Trophoblast cell (in vitro differentiated cells and primary cell): ENCODE results near the gene SLC16A4.

Experiments
- DNase-seq, 2 donors: peaks; one replicate each; pipeline ENCODE4 v3.0.0-alpha.2; 2016
- H2AFZ ChIP-seq: 2 replicates; pipeline ENCODE4 v1.6.1; 2013; ENCODE audit warnings: low read length, moderate library complexity, mild to moderate bottlenecking; ENCODE audit not compliant: insufficient read depth, poor library complexity
- H2AK5ac ChIP-seq: 2 replicates; pipeline ENCODE4 v1.6.1; 2013; ENCODE audit warnings: mild to moderate bottlenecking, low read length
- H2BK120ac ChIP-seq: 2 replicates; pipeline ENCODE4 v1.6.1; 2013; ENCODE audit warnings: low read length, mild to moderate bottlenecking, moderate library complexity; ENCODE audit not compliant: insufficient read depth, poor library complexity
- H2BK12ac ChIP-seq: 2 replicates; pipeline ENCODE4 v1.6.1; 2013; ENCODE audit warnings: mild to moderate bottlenecking, low read length, moderate library complexity
- H2BK5ac ChIP-seq: 2 replicates; pipeline ENCODE4 v1.6.1; 2013; ENCODE audit warnings: low read length, low read depth, moderate library complexity, mild to moderate bottlenecking; ENCODE audit not compliant: poor library complexity
- H3K14ac ChIP-seq: 2 replicates; pipeline ENCODE4 v1.6.1; 2013; ENCODE audit warnings: mild to moderate bottlenecking, low read length
- H3K18ac ChIP-seq: 2 replicates; pipeline ENCODE4 v1.6.1; 2013; ENCODE audit warnings: mild to moderate bottlenecking, low read length
- H3K23ac ChIP-seq: 2 replicates; pipeline ENCODE4 v1.6.1; 2013; ENCODE audit warnings: low read length
- H3K27ac ChIP-seq: 2 replicates; pipeline ENCODE4 v1.5.1; 2013; ENCODE audit warnings: low read depth, mild to moderate bottlenecking, inconsistent platforms, low read length, moderate library complexity
- H3K27me3 ChIP-seq: 2 replicates; pipeline ENCODE4 v1.6.1; 2013; ENCODE audit warnings: inconsistent platforms, mild to moderate bottlenecking, low read length, moderate library complexity; ENCODE audit not compliant: insufficient read depth
- H3K36me3 ChIP-seq, 2 experiments: 1 replicate in 1 of 2; 2 replicates in 1 of 2; pipeline ENCODE4 v1.6.1; 2013; ENCODE audit warnings: low read length in 2 of 2, mild to moderate bottlenecking in 2 of 2, moderate library complexity in 1 of 2; ENCODE audit not compliant: insufficient read depth in 2 of 2, control insufficient read depth in 1 of 2
- H3K4ac ChIP-seq: 2 replicates; pipeline ENCODE4 v1.6.1; 2013; ENCODE audit warnings: low read depth, mild to moderate bottlenecking, low read length, moderate library complexity
- H3K4me1 ChIP-seq, 2 experiments: 1 replicate in 1 of 2; 2 replicates in 1 of 2; pipeline ENCODE4 v1.6.1; 2013; ENCODE audit warnings: low read length in 2 of 2, mild to moderate bottlenecking in 2 of 2, moderate library complexity in 1 of 2; ENCODE audit not compliant: insufficient read depth in 2 of 2, control insufficient read depth in 1 of 2
- H3K4me2 ChIP-seq: 2 replicates; pipeline ENCODE4 v1.6.1; 2013; ENCODE audit warnings: inconsistent platforms, mild to moderate bottlenecking, low read length, moderate library complexity
- H3K4me3 ChIP-seq: 2 replicates; pipeline ENCODE4 v1.5.1; 2013; ENCODE audit warnings: mild to moderate bottlenecking, low read depth, low read length, inconsistent platforms
- H3K79me1 ChIP-seq: one replicate; pipeline ENCODE4 v1.6.1; 2013; ENCODE audit warnings: low read length
- H3K79me2 ChIP-seq: 2 replicates; pipeline ENCODE4 v1.6.1; 2013; ENCODE audit warnings: low read length, mild to moderate bottlenecking; ENCODE audit not compliant: control insufficient read depth, insufficient read depth, poor library complexity
- H3K9ac ChIP-seq: 2 replicates; pipeline ENCODE4 v1.6.1; 2013; ENCODE audit warnings: mild to moderate bottlenecking, low read length
- H3K9me3 ChIP-seq: 2 replicates; pipeline ENCODE4 v1.6.1; 2013; ENCODE audit warnings: low read depth, mild to moderate bottlenecking, control low read depth, inconsistent platforms, low read length; ENCODE audit not compliant: insufficient read depth
- H4K12ac ChIP-seq: 2 replicates; pipeline ENCODE4 v1.6.1; 2013; ENCODE audit warnings: low read depth, mild to moderate bottlenecking, low read length, moderate library complexity
- H4K8ac ChIP-seq: 2 replicates; pipeline ENCODE4 v1.6.1; 2013; ENCODE audit warnings: low read depth, mild to moderate bottlenecking, low read length, moderate library complexity
- H4K91ac ChIP-seq: one replicate; pipeline ENCODE4 v1.6.1; 2013; ENCODE audit warnings: low read depth, mild to moderate bottlenecking, low read length, moderate library complexity
- WGBS: extraction: QIAGEN DNeasy Blood & Tissue Kit; methylation state at CpG from one replicate; pipeline ENCODE4 v1.1.7; 2013; ENCODE audit warnings: missing lambda C conversion rate; ENCODE audit not compliant: insufficient read length, insufficient coverage; ENCODE audit errors: extremely low coverage; 5-methylcytosine and 5-hydroxymethylcytosine counted together

SLC16A4 gene

GRCh38 chr1:110341146-110341871 is 49.5 kb downstream of the SLC16A4 start:
- H2BK120ac ChIP-seq = no peak overlapping the region
- peak overlapping the region; percentile 94 for H3K4ac ChIP-seq
- peak overlapping the region; percentile 6 for H3K4me2 ChIP-seq
- no peak overlapping the region for H2BK5ac ChIP-seq
- no CpG with 5 or more reads among the region's 27 CpGs for WGBS
- H2AFZ ChIP-seq = no peak overlapping the region
- H3K36me3 ChIP-seq = peaks cover 16% of the 10 kb centered on the region in 2 experiments
- H3K79me2 ChIP-seq = peaks cover 35% of the 10 kb centered on the region
- H3K23ac ChIP-seq = no peak overlapping the region
- H3K14ac ChIP-seq = no peak overlapping the region
- H3K4me3 ChIP-seq = no peak overlapping the region
- no peak overlapping the region for H4K8ac ChIP-seq
- no peaks in the 10 kb centered on the region for H3K27me3 ChIP-seq
- no peak overlapping the region for H4K12ac ChIP-seq
- no peak overlapping the region for H3K9ac ChIP-seq
- DNase-seq = peak in 1 of 2 donors; percentile 40
- H4K91ac ChIP-seq = no peak overlapping the region
- no peaks in the 10 kb centered on the region for H3K9me3 ChIP-seq
- H3K27ac ChIP-seq = no peak overlapping the region
- H2AK5ac ChIP-seq = no peak overlapping the region
- H3K18ac ChIP-seq = no peak overlapping the region
- peaks cover 19 to 22% of the 10 kb centered on the region in 2 experiments for H3K4me1 ChIP-seq
- H3K79me1 ChIP-seq = peaks cover 17% of the 10 kb centered on the region
- H2BK12ac ChIP-seq = no peak overlapping the region

- Histone ChIP-seq H3K36me3 (peaks cover 16% of the 10 kb centered on the region in 2 experiments), H2BK12ac (no peak overlapping the region), H2BK120ac (no peak overlapping the region), H3K9ac (peak overlapping the region; percentile 90), H3K4me3 (peak overlapping the region; percentile 91), H3K14ac (peak overlapping the region; percentile 33), H2AFZ (peak overlapping the region; percentile 17), H2AK5ac (peak overlapping the region; percentile 11), H3K4me2 (peak overlapping the region; percentile 88), H3K18ac (no peak overlapping the region), H4K12ac (no peak overlapping the region), H3K27me3 (no peaks in the 10 kb centered on the region), H3K23ac (no peak overlapping the region), H3K4ac (peak overlapping the region; percentile 94), H3K9me3 (no peaks in the 10 kb centered on the region), H3K4me1 (peaks cover 23 to 29% of the 10 kb centered on the region in 2 experiments), H3K79me1 (peaks cover 21% of the 10 kb centered on the region), H3K27ac (no peak overlapping the region), H4K91ac (peak overlapping the region; percentile 97), H3K79me2 (peaks cover 35% of the 10 kb centered on the region), H4K8ac (no peak overlapping the region), H2BK5ac (peak overlapping the region; percentile 11)
- no peak for DNase-seq
- WGBS = no CpG with 5 or more reads among the region's 9 CpGs
Observed at GRCh38 chr1:110340207-110340468, 50.7 kb downstream of the SLC16A4 start.

DNA sequence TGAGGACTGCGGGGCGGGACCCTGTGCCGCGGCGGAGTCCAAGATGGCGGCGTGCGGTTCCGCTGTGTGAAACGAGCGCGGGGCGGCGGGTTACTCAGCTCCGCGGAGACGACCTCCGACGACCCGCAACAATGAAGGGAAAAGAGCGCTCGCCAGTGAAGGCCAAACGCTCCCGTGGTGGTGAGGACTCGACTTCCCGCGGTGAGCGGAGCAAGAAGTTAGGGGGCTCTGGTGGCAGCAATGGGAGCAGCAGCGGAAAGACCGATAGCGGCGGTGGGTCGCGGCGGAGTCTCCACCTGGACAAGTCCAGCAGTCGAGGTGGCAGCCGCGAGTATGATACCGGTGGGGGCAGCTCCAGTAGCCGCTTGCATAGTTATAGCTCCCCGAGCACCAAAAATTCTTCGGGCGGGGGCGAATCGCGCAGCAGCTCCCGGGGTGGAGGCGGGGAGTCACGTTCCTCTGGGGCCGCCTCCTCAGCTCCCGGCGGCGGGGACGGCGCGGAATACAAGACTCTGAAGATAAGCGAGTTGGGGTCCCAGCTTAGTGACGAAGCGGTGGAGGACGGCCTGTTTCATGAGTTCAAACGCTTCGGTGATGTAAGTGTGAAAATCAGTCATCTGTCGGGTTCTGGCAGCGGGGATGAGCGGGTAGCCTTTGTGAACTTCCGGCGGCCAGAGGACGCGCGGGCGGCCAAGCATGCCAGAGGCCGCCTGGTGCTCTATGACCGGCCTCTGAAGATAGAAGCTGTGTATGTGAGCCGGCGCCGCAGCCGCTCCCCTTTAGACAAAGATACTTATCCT is 51.2 kb downstream of the SLC16A4 start:
- Histone ChIP-seq H3K27ac (peak overlapping the region; percentile 70), H3K79me1 (peaks cover 21% of the 10 kb centered on the region), H2AK5ac (peak overlapping the region; percentile 89), H3K4ac (peak overlapping the region; percentile 94), H3K23ac (no peak overlapping the region), H3K4me2 (peak overlapping the region; percentile 88), H2BK120ac (peak overlapping the region; percentile 92), H4K8ac (peak overlapping the region; percentile 97), H3K4me3 (peak overlapping the region; percentile 91), H3K18ac (peak overlapping the region; percentile 94), H3K79me2 (peaks cover 35% of the 10 kb centered on the region), H4K91ac (peak overlapping the region; percentile 97), H3K9ac (peak overlapping the region; percentile 90), H2BK12ac (peak overlapping the region; percentile 31), H3K9me3 (no peaks in the 10 kb centered on the region), H2AFZ (peak overlapping the region; percentile 91), H3K4me1 (peaks cover 23 to 29% of the 10 kb centered on the region in 2 experiments), H4K12ac (peak overlapping the region; percentile 98), H3K14ac (peak overlapping the region; percentile 96), H3K36me3 (peaks cover 16% of the 10 kb centered on the region in 2 experiments), H2BK5ac (peak overlapping the region; percentile 94), H3K27me3 (no peaks in the 10 kb centered on the region)
- no CpG with 5 or more reads among the region's 77 CpGs for WGBS
- DNase-seq = peak; percentile 47 to 53

DNA sequence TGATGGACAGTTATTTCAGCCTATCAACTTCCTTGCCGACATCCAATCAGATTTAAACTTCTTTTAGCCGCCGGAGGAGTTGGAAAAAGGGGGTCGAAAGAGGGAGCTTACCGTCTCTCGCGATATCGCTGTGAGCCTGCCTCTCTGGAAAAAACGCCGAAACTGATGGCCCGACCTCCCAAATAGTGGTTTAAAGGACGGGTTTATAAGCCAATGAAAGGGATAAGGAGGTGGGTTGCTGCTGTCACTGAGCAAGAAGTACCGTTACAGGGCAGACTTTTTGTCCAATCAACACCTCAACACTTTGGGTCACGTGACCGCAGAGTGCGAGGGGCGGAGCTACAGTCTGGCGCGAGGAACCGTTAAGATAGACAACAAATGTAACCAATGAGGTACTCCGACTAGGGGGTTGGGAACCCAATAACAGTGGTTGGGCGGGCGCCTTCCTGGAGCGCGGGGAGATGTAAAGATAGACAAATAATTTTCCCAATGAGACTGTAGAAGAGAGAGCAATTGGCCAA is 51.9 kb downstream of the SLC16A4 start, which contains the start of gene RBM15:
Gene RBM15, plus strand, starts transcription at position 492 of the 521 bp plus-strand sequence. Its CDS starts 29 bp downstream, at position 521.
- H4K12ac ChIP-seq = peak within 1 kb of the TSS; percentile 98
- peak within 1 kb of the TSS; percentile 97 for H2BK120ac ChIP-seq
- H3K9ac ChIP-seq = peak within 1 kb of the TSS; percentile 90
- H2BK5ac ChIP-seq = peak within 1 kb of the TSS; percentile 94
- no peaks in the 10 kb centered on the region for H3K9me3 ChIP-seq
- H3K36me3 ChIP-seq = peaks cover 16% of the 10 kb centered on the region in 2 experiments
- peak within 1 kb of the TSS; percentile 91 for H3K4me3 ChIP-seq
- H3K4ac ChIP-seq = peak within 1 kb of the TSS; percentile 94
- H3K18ac ChIP-seq = peak within 1 kb of the TSS; percentile 94
- peak; percentile 100 for DNase-seq
- H3K79me1 ChIP-seq = peaks cover 21% of the 10 kb centered on the region
- H4K8ac ChIP-seq = peak within 1 kb of the TSS; percentile 97
- H3K23ac ChIP-seq = no peak within 1 kb of the TSS
- H3K79me2 ChIP-seq = peaks cover 35% of the 10 kb centered on the region
- H3K4me2 ChIP-seq = peak within 1 kb of the TSS; percentile 88
- H2BK12ac ChIP-seq = peak within 1 kb of the TSS; percentile 77
- peaks cover 23 to 29% of the 10 kb centered on the region in 2 experiments for H3K4me1 ChIP-seq
- peak within 1 kb of the TSS; percentile 91 for H2AFZ ChIP-seq
- H4K91ac ChIP-seq = peak within 1 kb of the TSS; percentile 97
- peak within 1 kb of the TSS; percentile 95 for H3K27ac ChIP-seq
- no peaks in the 10 kb centered on the region for H3K27me3 ChIP-seq
- peak within 1 kb of the TSS; percentile 89 for H2AK5ac ChIP-seq
- WGBS = no CpG with 5 or more reads among the region's 25 CpGs
- H3K14ac ChIP-seq = peak within 1 kb of the TSS; percentile 96
